NCI-H146 treated with DMSO at 0.1 percent for 48 hours (cell line): Measurements from ENCODE around the gene HCRTR1.
A peak's percentile ranks its signal among the peaks of the same experiment; 100 is the strongest.

Experiments used
- DNase-seq: peaks from one replicate; lab custom pipeline; 2025; ENCODE audit not compliant: unreplicated experiment; lab: John Stamatoyannopoulos, UW

Gene HCRTR1

DNA sequence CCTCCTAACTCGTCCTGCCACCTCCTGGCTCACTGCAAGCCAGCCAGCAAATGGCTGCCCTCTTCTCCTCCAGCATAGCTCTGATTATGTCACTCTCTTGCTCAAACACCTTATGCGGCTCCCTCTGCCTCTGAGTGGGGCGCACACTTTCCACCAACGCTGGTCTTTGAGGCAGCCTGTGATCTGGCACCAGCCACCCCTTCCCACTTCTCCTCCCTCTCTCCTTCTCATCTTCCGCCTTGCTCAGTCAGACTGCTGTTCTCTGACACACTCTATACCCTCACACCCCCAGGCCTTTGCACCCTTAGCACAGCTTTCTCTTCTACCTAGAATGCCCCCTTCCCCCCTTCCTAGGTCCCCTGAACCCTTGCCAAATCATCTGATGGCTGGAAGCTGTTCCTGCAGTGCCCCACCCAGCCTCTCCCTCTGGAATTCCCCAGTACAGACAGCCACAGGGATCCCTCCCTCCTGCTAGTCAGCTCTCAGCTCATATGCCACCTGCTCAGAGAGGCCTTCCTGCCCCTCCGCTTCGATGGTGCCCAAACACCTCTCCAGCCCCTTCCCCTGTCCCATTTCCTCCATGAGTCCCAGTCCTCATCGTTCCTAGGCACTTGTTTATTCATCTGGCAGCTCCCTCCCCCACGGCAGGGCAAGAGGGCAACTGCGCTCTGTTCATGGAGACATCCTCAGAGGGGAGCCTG is 48.9 kb downstream of the HCRTR1 start:
- DNase-seq = no peak

DNA sequence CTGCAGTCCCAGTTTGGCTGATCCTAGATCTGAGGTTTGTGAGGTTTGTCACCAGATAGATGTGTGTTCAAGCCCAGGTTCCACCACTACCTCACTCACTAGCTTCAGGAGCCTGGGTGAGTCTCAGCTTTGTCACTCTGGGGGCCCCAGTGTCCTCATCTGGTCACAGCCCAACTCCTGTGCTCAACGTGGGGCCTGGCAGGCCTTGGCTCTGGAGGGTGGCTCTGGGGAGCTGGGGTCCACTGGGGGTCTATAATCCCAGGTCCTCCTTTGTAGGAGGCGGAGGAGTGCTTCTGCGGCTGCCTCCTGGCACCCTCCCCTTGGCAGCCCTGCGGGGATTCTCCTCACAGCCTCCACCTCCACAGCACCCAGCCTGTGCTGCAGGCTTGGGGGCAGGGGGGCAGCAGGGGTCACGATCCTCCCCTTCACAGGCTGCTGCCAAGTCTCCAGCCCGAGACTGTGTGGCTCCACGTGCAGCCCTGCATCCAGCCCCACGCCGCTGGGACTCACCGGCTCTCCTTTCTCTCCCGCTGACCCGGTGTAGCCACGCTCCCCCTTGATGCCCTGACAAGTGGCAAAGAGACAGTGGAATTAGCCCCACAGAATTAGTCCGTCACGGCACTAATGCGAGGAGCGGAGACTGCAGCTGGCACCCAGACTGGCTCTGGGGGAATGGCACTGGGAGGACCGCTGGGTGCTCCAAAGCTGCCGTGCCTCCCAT is 49.7 kb downstream of the HCRTR1 start:
- DNase-seq = no peak

DNA sequence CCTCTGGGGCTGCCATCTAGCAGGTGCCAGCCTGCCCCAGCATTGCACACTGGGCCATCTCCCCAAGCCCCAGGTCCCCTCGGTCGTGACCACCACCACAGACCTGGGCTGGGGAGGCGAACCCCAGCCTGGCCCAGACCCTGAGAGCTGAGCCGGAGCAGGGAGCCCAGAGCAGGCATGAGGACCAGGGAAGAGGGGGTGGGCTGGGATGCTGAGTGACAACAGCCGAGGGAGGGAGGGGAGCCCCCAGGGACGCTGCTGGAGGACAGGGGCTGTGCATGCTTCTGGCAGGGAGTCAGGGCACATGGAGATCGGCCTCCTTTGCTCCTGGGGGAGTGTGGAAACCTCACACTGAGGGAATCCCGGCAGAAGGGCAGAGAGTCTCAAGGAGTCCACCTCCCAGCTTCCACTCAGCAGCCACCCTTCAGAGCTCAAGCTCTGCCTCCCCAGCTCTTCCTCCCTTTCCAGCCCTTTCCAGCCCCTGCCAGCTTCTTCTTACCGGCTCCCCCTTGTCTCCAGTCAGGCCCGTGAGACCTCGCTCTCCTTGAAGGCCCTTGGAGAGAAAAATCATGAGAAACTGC is 50.9 kb downstream of the HCRTR1 start:
- no peak for DNase-seq

DNA sequence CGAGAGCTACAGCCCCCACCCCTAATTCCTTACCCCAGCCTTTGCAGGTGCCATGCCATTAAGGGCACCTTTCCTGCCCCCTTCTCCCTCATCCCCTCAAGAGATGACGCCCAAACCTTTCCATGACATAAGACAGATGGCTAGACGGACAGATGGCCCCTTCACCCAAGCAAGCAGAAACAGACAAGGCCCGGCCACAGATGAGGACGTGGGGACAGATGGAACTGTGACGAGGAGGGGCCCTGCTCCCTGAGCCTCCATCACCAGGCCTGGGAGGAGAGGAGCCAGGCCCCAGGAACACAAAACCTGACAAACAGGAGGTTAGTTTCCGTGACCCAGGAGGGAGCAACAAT is 51.9 kb downstream of the HCRTR1 start:
- no peak for DNase-seq

DNA sequence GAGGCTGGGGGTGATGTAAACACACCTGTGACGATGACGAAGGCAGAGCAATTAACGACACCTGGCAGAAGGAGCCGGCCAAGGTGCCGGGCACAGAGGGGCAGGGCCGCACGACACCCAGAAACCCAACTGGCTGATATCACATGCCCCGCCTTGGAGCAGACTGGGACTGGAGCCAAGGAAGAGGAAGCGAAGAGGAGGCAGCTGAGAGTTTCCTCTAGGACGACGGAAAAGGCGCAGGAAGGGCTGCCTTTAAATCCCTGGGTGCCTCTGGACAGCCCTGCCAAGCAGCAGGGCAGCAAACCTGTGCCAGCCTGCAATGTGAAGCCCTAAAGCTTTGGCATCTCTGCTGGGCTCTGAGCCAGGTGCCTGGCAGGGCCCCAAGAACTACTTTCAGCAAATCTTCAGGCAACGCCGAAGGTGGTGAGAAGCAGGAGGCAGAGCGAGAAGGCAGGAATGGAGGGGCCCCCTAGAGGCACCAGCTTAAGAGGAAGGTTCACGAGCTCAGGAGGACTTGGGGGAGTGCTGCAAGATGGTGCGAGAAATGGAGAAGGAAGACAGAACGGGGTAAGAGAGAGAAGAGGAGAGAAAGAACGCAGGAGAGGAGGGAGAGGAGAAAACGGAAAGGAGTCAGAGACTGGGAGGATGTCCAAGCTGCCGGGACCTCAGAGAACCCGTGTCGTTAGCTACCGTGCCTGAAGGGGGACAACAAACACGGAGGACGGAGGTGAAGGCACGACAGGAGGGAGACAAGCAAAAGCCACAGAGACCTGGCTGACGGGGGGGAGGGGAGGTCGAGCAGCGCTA is 52.5 kb downstream of the HCRTR1 start:
- peak; percentile 55 for DNase-seq

DNA sequence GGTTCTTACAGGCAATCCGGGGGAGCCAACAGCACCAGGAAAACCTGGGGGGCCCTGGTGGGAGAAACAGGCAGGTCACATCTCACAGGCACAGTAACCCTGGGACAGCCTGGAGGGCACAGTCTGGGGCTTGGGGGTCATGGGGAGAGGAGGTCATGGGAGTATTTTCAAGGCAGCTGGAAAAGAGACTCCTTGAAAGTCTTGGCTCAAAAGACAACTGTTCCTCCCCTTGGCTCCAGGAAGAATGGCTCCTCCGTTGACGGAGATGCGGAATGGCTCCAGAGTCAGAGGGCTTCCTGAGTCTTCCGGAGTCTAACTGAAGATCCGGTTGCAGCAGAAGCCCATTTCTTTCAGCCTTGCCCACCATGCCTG is 53.1 kb downstream of the HCRTR1 start:
- DNase-seq = no peak

DNA sequence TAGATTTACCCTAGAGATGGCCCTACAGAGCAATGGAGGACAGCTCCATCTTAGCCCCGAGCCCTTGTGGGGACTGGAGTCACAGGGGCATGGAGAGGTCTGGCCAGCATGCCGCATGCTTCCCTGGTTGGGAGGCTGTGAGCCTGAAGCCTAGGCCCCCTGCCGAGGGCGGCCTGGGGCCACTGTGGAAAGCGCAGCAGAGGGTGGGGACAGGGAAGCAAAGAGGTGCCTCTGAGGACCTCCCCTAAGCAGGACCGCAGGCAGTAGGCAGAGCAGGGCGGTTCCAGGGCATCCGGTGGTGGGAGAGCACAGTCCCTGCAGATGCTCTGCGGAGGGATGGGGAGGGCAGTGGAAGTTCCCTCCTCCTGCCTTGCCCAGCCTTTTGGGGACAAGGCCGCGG is 53.7 kb downstream of the HCRTR1 start:
- DNase-seq = no peak

DNA sequence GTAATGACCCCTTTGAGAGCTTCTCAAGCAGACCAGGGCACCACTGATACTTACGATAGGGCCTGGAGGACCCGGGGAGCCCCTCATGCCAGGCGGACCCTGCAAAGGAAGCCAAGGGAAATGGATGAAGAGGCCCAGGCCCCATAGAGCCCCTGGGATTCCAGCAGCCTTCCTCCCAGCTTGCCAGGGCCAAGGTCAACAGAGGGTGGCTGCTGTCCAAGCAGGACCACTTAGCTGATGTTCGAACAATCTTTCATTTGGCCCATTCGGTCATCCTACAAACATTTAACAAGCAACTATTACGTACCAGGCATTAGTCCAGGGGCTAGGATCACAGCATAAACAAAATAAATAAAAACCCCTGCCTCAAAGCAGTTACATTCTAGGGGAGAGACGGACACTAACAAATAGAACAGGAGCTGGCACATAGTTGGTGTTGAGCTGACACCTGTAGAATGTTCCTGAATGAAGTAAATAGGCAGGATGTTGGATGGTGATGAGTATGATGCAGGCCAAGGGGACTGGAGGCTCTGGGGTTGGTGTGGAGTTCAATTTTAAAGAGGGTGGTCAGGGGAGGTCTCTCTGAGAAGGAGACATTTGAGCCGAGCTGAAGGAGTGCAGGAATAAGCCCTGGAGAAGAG is 54.2 kb downstream of the HCRTR1 start:
- no peak for DNase-seq

DNA sequence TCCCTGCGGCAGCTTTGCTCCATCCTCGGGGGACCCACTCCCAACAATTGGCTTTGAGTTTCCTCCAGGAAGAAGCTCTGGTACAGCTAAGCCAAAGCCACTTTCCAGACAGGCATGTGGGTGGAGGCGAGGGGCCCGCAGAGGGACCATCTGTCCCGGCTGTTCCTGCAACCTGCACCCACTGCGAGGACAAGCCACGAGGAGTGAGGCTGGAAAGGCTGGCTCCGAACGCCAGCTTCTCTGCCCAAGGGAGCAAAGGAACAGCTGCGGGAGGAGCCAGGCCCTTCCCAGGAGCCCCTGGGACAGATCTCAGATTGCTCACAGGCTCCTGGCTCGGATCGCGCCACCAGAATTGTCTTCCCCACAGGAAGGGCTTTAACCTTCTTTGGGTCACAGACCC is 55.5 kb downstream of the HCRTR1 start:
- no peak for DNase-seq

DNA sequence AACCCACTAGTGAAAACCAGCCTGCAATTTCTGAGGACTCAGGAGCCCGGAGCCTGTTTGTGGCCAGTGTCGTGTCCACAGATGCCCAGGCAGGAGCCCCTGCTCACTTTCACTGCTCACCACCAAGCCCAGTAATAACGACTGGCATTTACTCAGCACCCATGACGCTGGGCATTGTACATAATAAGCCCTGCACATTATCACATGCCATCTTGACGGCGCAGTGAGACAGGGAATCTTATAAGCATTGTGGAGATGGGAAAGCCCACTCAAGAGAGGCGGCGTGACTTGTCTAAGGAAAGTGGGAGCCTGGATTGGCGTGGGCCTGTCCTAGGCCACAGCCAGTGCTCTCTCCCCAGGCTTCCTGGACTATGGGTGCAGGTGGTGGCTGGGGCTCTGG is 55.9 kb downstream of the HCRTR1 start:
- no peak for DNase-seq

DNA sequence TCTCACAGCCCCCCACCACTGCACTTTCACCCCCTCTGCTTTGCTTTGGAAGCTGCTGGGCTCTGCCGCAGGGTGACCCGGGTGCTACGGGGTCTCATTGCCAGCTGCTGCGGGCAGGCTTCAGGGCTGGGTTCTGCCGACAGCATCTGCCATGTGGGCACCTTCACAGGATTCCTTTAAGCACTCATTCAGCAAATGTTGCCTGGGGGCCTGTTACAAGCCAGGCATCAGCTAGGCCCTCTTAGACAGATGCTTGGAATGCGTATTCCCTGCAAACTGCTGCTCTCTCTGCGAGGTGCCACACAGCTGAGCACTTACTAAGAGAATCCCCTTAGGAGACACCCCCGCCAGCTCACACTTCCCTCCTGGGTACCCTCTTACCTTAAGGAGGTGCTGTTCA is 57.1 kb downstream of the HCRTR1 start:
- DNase-seq = no peak

DNA sequence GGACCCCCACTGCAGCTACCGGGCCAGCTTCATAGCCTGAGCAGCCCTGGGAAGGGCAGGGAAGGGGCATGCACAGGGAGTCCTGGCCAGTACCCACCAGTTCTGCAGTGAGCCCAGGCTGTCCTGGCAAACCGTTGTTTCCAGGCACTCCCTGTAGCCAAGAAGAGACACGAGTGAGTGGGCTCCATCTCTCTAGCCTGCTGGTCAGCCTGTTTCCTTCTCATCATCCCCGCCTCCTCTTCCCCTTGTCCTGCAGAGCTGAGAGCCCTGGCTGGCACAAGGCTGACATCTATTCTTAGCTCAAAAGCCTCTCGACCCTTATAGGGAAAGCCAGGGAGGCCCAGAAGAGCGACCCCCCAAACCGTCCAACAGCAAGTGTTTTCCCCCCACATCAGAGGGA is 57.7 kb downstream of the HCRTR1 start:
- no peak for DNase-seq

DNA sequence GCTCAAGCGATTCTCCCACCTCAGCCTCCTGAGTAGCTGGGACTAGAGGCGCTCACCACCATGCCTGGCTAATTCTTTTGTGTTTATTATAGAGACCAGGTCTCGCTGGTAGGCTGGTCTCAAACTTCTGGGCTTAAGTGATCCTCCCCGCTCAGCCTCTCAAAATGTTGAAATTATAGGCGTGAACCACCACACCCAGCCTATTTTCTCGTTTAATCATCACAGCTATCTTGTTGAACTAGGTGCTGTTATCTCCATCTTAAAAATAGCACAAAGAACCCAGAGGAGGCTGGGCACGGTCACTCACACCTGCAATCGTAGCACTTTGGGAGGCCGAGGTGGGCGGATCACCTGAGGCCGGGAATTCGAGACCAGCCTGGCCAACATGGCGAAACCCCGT is 58.3 kb downstream of the HCRTR1 start:
- no peak for DNase-seq
